ENCODE results near the gene PRKCZ.

PRKCZ gene

DNA sequence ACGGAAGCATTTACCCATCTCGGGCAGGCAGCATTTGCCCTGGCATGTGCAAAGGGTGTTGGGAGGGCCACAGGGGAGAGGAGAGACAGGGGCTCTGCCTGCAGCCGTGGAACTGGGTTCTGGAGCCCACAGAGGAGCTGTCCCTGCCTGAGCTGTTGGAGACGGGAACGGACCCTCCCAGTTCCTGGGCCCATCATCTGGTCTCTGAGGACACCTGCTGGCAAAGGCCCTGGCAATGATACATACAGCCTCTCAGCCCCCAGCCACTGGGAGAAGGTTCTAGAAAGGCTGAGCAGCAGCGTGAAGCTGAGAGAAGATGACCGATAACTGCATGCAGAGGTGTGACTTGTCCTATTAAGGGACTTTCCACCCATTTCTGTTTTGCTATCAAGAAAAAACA, 113.0 kb downstream of the PRKCZ start:
- no peak for DNase-seq

- no peak for DNase-seq
Observed at GRCh38 chr1:2165646-2166045, 115.4 kb downstream of the PRKCZ start.

GRCh38 chr1:2166254-2166653, 116.0 kb downstream of the PRKCZ start:
- no peak for DNase-seq

GRCh38 chr1:2166695-2167094, 116.5 kb downstream of the PRKCZ start:
- DNase-seq: no peak

- DNase-seq: no peak
Observed at GRCh38 chr1:2168090-2168489, 117.9 kb downstream of the PRKCZ start.

GRCh38 chr1:2168535-2168934, 118.3 kb downstream of the PRKCZ start:
- no peak for DNase-seq

- no peak for DNase-seq
Observed at GRCh38 chr1:2169200-2169836, 119.1 kb downstream of the PRKCZ start.

DNA sequence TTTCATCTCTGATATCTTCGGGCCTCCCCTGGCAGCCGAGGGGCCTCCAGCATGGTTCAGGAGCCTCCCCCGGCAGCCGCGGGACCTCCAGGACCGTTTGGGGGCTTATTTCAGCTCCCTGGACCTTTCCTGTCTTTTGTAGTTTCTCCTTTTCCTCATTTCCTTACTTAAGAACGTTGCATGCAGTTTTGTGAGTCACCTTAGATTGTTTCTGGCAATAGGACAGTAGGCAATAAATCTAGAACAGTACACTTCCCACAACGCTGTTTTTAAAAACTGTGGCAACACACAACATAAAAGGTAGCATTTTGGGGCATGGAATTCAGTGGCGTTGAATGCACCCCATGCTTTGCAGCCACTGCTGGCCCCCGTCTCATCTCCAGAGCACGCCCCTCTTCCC, 120.0 kb downstream of the PRKCZ start:
- DNase-seq: no peak

- DNase-seq: no peak
Observed at GRCh38 chr1:2172012-2172411, 121.8 kb downstream of the PRKCZ start.

GRCh38 chr1:2172551-2173146, 122.4 kb downstream of the PRKCZ start:
- no peak for DNase-seq

- no peak for DNase-seq
Observed at GRCh38 chr1:2173546-2174347, 123.5 kb downstream of the PRKCZ start.

DNA sequence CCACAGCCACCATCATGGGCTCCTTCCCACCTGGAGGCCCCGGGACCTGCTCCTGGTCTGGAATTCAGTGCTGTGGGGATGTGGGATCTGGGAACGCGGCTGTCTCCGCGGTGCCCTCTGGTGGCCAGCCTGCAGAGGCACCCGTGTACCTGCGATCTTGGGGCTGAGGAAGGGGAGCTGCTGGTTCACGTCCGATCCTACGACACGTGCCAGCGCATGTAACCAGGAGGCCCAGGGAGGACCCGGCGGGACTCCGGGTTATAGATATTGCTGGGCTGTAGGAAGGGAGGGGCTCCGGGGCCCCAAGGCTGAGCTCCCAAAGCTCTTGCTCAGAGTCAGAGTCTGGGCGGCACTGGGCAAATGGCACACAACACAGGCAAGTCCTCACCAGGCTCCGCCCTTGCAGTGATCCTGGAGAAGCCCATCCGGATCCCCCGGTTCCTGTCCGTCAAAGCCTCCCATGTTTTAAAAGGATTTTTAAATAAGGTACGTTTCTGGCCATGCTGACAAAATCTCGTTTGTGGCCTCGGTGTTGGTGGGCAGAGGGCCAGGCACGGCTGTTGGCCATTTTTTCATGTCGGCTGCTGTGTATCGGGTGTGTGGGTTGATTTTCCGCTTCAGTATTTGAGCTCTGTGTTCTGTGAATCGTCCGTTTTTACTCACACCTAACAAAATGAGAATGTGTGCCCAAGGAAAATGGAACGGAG, 124.3 kb downstream of the PRKCZ start:
- peak; percentile 81 for DNase-seq

DNA sequence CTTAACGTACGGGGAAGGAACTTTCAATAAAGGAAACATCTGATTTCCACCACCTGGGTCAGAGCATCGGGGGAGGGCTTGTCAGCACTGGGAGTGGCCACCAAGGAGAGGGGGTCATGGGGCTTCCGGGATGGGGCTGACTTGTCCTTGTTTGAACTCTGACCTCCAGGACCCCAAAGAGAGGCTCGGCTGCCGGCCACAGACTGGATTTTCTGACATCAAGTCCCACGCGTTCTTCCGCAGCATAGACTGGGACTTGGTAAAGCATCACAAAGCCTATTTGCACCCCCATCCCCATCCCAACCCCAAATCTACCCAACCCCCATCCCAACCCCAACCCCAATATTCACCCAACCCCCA, 124.8 kb downstream of the PRKCZ start:
- no peak for DNase-seq

DNA sequence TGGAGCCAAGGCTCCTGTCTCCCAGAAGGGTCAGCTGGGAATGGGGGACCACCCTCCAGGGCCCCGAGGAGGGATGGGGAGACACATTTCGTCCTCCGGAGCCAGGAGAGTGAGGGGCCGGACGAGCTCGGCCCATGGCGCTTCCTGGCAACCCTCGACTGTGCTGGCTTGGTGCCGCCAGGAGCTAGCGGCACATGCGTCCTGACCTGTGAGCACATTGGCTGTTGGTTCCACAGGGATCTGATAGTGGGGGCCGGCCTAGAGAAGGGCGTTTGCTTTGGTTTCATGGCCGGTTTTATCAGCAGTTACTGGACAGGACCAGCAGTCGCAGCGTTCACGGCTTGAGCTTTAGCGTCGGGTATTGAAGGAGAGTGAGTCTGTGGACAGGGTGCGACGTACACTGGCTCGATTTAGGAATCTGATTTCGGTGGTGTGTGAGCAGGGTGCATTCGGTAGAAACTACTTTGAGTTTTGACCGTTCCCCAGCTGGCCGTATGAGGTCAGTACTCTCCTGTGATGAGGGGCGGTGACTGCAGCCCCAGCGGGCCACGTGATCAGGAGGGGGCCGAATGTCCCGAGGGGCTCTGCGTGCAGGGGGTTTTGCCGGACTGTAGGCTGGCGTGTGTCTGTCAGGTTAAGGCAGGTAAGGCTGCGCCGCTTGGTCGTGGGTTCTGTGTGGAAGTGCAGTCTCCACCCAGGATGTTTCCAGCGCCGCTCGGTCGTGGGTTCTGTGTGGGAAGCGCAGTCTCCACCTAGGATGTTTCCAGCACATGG, 125.7 kb downstream of the PRKCZ start:
- no peak for DNase-seq

GRCh38 chr1:2176615-2177014, 126.4 kb downstream of the PRKCZ start:
- no peak for DNase-seq

GRCh38 chr1:2177541-2177940, 127.3 kb downstream of the PRKCZ start:
- no peak for DNase-seq

GRCh38 chr1:2177946-2178538, 127.8 kb downstream of the PRKCZ start:
- no peak for DNase-seq

- DNase-seq: no peak
Observed at GRCh38 chr1:2178875-2179274, 128.7 kb downstream of the PRKCZ start.

DNA sequence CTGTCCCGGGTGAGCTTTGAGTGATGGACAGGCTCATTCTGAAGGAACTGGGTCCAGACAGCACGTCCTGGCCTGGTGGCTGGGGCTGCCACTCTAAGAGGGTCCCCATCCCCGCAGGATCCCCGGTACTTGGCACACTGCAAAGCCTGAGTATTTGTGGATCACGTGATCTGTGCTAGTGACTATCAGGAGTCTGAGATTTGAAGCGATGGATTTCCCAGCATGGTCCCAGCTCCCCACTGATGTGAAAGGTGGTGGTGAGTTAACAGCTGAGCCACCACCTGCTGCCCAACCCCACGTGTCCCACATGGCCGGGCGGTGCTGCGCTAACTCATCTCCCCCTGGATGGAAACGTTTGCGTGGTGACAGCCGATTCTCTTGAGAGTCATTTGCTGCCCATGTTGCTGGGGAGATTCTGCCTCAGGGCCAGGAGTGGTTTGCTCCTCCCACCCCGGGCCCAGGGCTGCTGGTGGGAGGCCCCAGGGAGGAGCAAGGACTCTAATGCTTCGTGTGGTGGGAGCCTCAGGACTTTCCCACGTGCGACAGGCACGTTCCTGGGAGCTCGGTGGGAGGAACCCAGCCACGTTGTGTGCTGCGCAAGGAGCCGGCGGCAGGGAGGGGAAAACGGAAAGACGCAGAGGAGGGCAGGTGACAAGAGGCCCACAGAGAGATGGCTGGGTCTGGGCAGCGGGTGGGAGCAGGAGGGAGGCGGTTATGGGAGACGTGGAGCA, 129.2 kb downstream of the PRKCZ start:
- peak; percentile 76 for DNase-seq

DNA sequence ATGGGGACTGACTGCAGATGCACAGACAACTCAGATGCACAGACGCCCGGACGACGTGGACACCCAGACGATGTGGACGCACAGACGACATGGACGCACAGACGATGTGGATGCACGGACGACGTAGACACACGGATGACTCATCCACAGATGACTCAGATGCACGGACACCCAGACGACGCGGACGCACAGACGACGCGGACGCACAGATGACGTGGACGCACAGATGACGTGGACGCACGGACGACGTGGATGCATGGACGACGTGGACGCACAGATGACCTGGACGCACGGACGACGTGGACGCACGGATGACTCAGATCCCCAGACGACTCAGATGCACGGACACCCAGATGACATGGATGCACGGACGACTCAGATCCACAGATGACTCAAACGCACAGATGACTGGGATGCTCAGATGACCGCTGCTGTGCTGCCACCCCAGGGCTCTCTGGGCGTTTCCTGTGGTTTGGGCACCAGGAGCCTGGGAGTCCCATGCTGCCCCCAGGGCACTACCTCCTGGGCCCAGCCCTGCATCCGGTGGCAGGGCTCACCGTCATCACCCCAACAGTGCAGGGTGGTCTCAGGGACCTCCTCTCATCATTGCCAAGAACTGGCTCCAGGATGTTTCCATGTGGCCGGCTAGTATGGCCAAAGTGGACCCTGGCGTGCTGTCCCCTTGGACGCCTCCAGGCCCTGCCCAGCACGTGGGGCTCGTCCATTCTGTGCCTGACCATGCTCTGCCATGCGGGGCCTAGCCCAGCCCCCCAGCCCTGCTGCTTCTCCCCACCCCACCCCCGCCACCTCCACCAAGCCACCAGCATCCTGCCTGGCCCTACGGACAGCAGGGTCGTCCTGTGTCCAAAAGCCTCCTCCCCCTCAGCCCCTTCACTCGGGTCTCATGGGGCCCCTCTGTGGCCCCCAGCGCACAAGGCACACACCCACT, 130.4 kb downstream of the PRKCZ start:
- DNase-seq: no peak

- no peak for DNase-seq
Observed at GRCh38 chr1:2181271-2181670, 131.1 kb downstream of the PRKCZ start.

Measured in eye (tissue), 1 donor.